ENCODE measurements around the gene RUNX1. TPM values are rescaled to one million over a fixed set of nuclear protein-coding genes. Genes with fewer than 3 reads are reported as not detected.
A peak's percentile ranks its signal among the peaks of the same experiment; 100 is the strongest.

The RUNX1 gene
- polyA plus RNA-seq, 1 of the 3 experiments (the other 2 are of a cell fraction) = 17.1 TPM

GRCh38 chr21:34885125-34885524, 164.0 kb downstream of the RUNX1 start:
- Histone ChIP-seq H3K4me3 (ENCODE audit: low read depth in 2 of 2, low read length in 1 of 2) (peak overlapping the region; percentile 81), H3K9me3 (no peaks in the 10 kb centered on the region), H3K4me1 (ENCODE audit: control insufficient read depth in 1 of 2, insufficient read depth in 2 of 2, low read depth in 1 of 2, low read length in 1 of 2) (peaks cover 5 to 9% of the 10 kb centered on the region in 2 experiments; a peak in 2 of 4 replicates), H3K27me3 (ENCODE audit: insufficient read depth) (no peaks in the 10 kb centered on the region), H3K9ac (peak overlapping the region; percentile 92), H3F3A (replicated peaks; ENCODE audit: insufficient read depth) (peaks cover 44% of the 10 kb centered on the region), H2AFZ (ENCODE audit: low read depth) (no peak overlapping the region), H4K20me1 (ENCODE audit: insufficient read depth) (peaks cover 30% of the 10 kb centered on the region), H3K27ac (ENCODE audit: low read depth in 2 of 2, low read length in 1 of 2) (peak overlapping the region; percentile 34 to 95; a peak in 3 of 4 replicates), H3K9me2 (no peaks in the 10 kb centered on the region), H3K36me3 (replicated peaks in 1 of 2; ENCODE audit: control insufficient read depth in 1 of 2, insufficient read depth in 2 of 2, low read length in 1 of 2) (peaks cover 6 to 16% of the 10 kb centered on the region in 2 experiments), H3K4me2 (peak overlapping the region; percentile 86), H3K79me2 (ENCODE audit: insufficient read depth) (peaks cover 84% of the 10 kb centered on the region)
- TF ChIP-seq CTCF (IDR thresholded peaks at IDR 0.05) = no peak
- no peak for TF ChIP-seq ELF1 (IDR thresholded peaks at IDR 0.05)
- no peak for TF ChIP-seq JUND (IDR thresholded peaks at IDR 0.05)
- no peak for TF ChIP-seq MEF2A (IDR thresholded peaks at IDR 0.05; ENCODE audit: borderline replicate concordance, low read depth)
- no peak for TF ChIP-seq MXI1 (IDR thresholded peaks at IDR 0.05; ENCODE audit: low read depth, low read length)
- TF ChIP-seq POLR2AphosphoS5 (IDR thresholded peaks at IDR 0.05; ENCODE audit: low read depth, low read length) = no peak
- no peak for TF ChIP-seq REST (IDR thresholded peaks at IDR 0.05; ENCODE audit: low read depth, low read length)
- 27% methylated on average over 6 of the region's 6 CpGs for WGBS (ENCODE audit: low lambda C conversion rate)
- DNase-seq = no peak
- CTCF ChIA-PET = interaction anchor here (0.7 to 0.8 kb wide), 3 partner anchors 13 to 140 kb away, joined by 3 read pairs; no protein-coding TSS in a partner anchor
- POLR2A ChIA-PET = no interaction called here

- H3K4me1 ChIP-seq (ENCODE audit: control insufficient read depth in 1 of 2, insufficient read depth in 2 of 2, low read depth in 1 of 2, low read length in 1 of 2) = peaks cover 5 to 9% of the 10 kb centered on the region in 2 experiments; a peak in 2 of 4 replicates
- DNase-seq = no peak
- 59% methylated on average over 3 of the region's 3 CpGs for WGBS (ENCODE audit: low lambda C conversion rate)
- H4K20me1 ChIP-seq (ENCODE audit: insufficient read depth) = peaks cover 30% of the 10 kb centered on the region
- no peaks in the 10 kb centered on the region for H3K27me3 ChIP-seq (ENCODE audit: insufficient read depth)
- peak overlapping the region; percentile 92 for H3K9ac ChIP-seq
- peak overlapping the region; percentile 4 to 95; a peak in 3 of 4 replicates for H3K27ac ChIP-seq (ENCODE audit: low read depth in 2 of 2, low read length in 1 of 2)
- H3K79me2 ChIP-seq (ENCODE audit: insufficient read depth) = peaks cover 91% of the 10 kb centered on the region
- H3K9me2 ChIP-seq = no peaks in the 10 kb centered on the region
- POLR2A ChIA-PET = no interaction called here
- H2AFZ ChIP-seq (ENCODE audit: low read depth) = no peak overlapping the region
- H3F3A ChIP-seq (replicated peaks; ENCODE audit: insufficient read depth) = peaks cover 45% of the 10 kb centered on the region
- peaks cover 12 to 23% of the 10 kb centered on the region in 2 experiments for H3K36me3 ChIP-seq (replicated peaks in 1 of 2; ENCODE audit: control insufficient read depth in 1 of 2, insufficient read depth in 2 of 2, low read length in 1 of 2)
- H3K9me3 ChIP-seq = no peaks in the 10 kb centered on the region
- CTCF ChIA-PET = interaction anchor here (0.6 to 1.6 kb wide), 2 partner anchors 80 to 139 kb away, joined by 3 to 5 read pairs; no protein-coding TSS in a partner anchor
- TF ChIP-seq MEF2A (IDR thresholded peaks at IDR 0.05; ENCODE audit: borderline replicate concordance, low read depth) (no peak), TAF1 (IDR thresholded peaks at IDR 0.05; ENCODE audit: borderline replicate concordance, low read depth, low read length) (no peak), RXRA (IDR thresholded peaks at IDR 0.05; ENCODE audit: borderline replicate concordance, low read depth) (no peak), ELF1 (IDR thresholded peaks at IDR 0.05) (no peak), TEAD4 (IDR thresholded peaks at IDR 0.05; ENCODE audit: borderline replicate concordance, insufficient read depth) (no peak), CHD2 (IDR thresholded peaks at IDR 0.05; ENCODE audit: low read length, partially characterized antibody) (no peak), EP300 (IDR thresholded peaks at IDR 0.05; ENCODE audit: borderline replicate concordance in 1 of 2, low read depth in 1 of 2, low read length in 1 of 2) (no peak), RFX5 (IDR thresholded peaks at IDR 0.05; ENCODE audit: low read length) (no peak), FOXM1 (IDR thresholded peaks at IDR 0.05; ENCODE audit: low read depth) (no peak), SIN3A (IDR thresholded peaks at IDR 0.05; ENCODE audit: borderline replicate concordance, low read depth, low read length) (no peak), EZH2phosphoT487 (IDR thresholded peaks at IDR 0.05; ENCODE audit: borderline replicate concordance, low read depth) (no peak)
- peak overlapping the region; percentile 86 for H3K4me2 ChIP-seq
- H3K4me3 ChIP-seq (ENCODE audit: low read depth in 2 of 2, low read length in 1 of 2) = peak overlapping the region; percentile 81
Measured at GRCh38 chr21:34884346-34884929, 164.7 kb downstream of the RUNX1 start.
